ENCODE measurements around the gene PROM1.

The PROM1 gene

GRCh38 chr4:15948826-15949225 lies 135.0 kb downstream of the PROM1 start:
- no peak for DNase-seq

- no peak for DNase-seq
Observed at GRCh38 chr4:15947684-15948083, 136.1 kb downstream of the PROM1 start.

- DNase-seq: no peak
Observed at GRCh38 chr4:15945516-15945915, 138.3 kb downstream of the PROM1 start.

GRCh38 chr4:15944895-15945294 lies 138.9 kb downstream of the PROM1 start:
- no peak for DNase-seq

GRCh38 chr4:15942283-15942682 lies 141.5 kb downstream of the PROM1 start:
- no peak for DNase-seq

- DNase-seq: no peak
Observed at GRCh38 chr4:15938640-15939039, 145.2 kb downstream of the PROM1 start, which contains the start of gene FGFBP1. TSS of gene FGFBP1 (minus strand) at chr4:15938740. CDS start at chr4:15936632, 2,108 bp downstream.

GRCh38 chr4:15938182-15938581 lies 145.6 kb downstream of the PROM1 start:
- no peak for DNase-seq

- DNase-seq: no peak
Observed at GRCh38 chr4:15936495-15936894, 147.3 kb downstream of the PROM1 start.

- DNase-seq: no peak
Observed at GRCh38 chr4:15935504-15936402, 148.1 kb downstream of the PROM1 start.

- no peak for DNase-seq
Observed at GRCh38 chr4:15934259-15934658, 149.6 kb downstream of the PROM1 start.

- no peak for DNase-seq
Observed at GRCh38 chr4:15931451-15932210, 152.2 kb downstream of the PROM1 start.

- DNase-seq: no peak
Observed at GRCh38 chr4:15930314-15930713, 153.5 kb downstream of the PROM1 start.

- peak in 1 of 56 donors; percentile 0 for DNase-seq
Observed at GRCh38 chr4:15929540-15929939, 154.3 kb downstream of the PROM1 start.

GRCh38 chr4:15928883-15929282 lies 154.9 kb downstream of the PROM1 start:
- DNase-seq: no peak

- DNase-seq: no peak
Observed at GRCh38 chr4:15926486-15926885, 157.3 kb downstream of the PROM1 start.

- peak in 1 of 56 donors; percentile 1 for DNase-seq
Observed at GRCh38 chr4:15925830-15926229, 158.0 kb downstream of the PROM1 start.

- DNase-seq: no peak
Observed at GRCh38 chr4:15921592-15921932, 162.3 kb downstream of the PROM1 start.

GRCh38 chr4:15920723-15921591 lies 162.9 kb downstream of the PROM1 start:
- DNase-seq: peak in 17 of 56 donors; percentile 2 to 39 (median 9)

GRCh38 chr4:15918484-15919129 lies 165.2 kb downstream of the PROM1 start:
- no peak for DNase-seq
